ENCODE data around the gene RRP1B. TPM values are rescaled to one million over a fixed set of nuclear protein-coding genes. Genes with fewer than 3 reads are reported as not detected.

RRP1B gene
- total RNA-seq, 1 donor from 2014 or later, result 47.4 TPM

DNA sequence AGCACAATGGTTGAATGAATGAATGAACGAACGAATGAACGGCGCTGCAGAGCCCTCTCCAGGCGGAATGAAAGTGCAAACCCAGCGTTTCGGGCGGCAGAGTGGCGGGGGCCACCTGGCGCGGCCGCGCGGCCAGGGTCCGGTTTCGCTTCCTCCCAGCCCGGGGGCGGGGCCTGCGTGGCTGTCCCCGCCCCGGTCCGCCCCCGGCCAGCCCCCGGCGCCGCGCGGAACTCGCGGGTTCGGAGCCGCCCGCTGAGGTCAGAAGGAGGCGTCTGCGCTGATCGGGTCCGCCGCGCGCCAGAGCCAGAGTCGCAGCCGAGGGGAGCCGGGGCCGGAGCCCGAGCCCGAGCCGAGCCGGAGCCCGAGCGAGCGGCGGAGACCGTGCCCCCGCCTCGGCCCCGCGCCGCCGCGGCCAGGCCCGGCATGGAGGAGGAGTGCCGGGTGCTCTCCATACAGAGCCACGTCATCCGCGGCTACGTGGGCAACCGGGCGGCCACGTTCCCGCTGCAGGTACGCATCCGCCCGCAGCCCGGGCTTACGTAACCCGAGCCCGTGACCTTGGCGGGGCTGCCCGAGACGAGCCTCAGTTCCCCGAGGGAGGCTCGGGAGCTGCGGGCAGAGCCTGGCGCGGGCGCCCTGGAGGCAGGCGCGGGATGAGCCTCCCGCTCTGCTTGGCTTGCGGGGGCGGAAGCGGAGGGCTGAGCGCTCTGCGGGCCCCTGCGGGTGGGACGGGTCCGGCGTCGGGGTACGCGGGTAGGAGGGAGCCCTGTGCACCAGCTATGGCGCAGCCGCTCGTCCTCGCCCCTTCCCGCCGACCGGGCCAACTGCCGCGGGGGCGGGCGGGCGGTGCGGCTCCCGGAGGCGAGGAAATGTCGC is 59.8 kb downstream of the RRP1B start, which contains the start of gene PDXK:
TSS of gene PDXK (plus strand) at position 258 of the 876 bp plus-strand sequence. CDS start at position 424, 166 bp downstream.
- H3K36me3 ChIP-seq (ENCODE audit: control insufficient read depth, insufficient read depth, low read length), result peaks cover 2% of the 10 kb centered on the region
- H3K27me3 ChIP-seq (ENCODE audit: control insufficient read depth, insufficient read depth, low read length), result no peaks in the 10 kb centered on the region
- H3K4me3 ChIP-seq (ENCODE audit: low read depth, low read length), result peak within 1 kb of the TSS; percentile 95
- DNase-seq (ENCODE audit: low read depth), result no peak
- TF ChIP-seq, protein P1, sequence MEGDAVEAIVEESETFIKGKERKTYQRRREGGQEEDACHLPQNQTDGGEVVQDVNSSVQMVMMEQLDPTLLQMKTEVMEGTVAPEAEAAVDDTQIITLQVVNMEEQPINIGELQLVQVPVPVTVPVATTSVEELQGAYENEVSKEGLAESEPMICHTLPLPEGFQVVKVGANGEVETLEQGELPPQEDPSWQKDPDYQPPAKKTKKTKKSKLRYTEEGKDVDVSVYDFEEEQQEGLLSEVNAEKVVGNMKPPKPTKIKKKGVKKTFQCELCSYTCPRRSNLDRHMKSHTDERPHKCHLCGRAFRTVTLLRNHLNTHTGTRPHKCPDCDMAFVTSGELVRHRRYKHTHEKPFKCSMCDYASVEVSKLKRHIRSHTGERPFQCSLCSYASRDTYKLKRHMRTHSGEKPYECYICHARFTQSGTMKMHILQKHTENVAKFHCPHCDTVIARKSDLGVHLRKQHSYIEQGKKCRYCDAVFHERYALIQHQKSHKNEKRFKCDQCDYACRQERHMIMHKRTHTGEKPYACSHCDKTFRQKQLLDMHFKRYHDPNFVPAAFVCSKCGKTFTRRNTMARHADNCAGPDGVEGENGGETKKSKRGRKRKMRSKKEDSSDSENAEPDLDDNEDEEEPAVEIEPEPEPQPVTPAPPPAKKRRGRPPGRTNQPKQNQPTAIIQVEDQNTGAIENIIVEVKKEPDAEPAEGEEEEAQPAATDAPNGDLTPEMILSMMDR (IDR thresholded peaks at IDR 0.05; ENCODE audit: insufficient read depth, low read length, poor library complexity, severe bottlenecking), result peak; percentile 6

DNA sequence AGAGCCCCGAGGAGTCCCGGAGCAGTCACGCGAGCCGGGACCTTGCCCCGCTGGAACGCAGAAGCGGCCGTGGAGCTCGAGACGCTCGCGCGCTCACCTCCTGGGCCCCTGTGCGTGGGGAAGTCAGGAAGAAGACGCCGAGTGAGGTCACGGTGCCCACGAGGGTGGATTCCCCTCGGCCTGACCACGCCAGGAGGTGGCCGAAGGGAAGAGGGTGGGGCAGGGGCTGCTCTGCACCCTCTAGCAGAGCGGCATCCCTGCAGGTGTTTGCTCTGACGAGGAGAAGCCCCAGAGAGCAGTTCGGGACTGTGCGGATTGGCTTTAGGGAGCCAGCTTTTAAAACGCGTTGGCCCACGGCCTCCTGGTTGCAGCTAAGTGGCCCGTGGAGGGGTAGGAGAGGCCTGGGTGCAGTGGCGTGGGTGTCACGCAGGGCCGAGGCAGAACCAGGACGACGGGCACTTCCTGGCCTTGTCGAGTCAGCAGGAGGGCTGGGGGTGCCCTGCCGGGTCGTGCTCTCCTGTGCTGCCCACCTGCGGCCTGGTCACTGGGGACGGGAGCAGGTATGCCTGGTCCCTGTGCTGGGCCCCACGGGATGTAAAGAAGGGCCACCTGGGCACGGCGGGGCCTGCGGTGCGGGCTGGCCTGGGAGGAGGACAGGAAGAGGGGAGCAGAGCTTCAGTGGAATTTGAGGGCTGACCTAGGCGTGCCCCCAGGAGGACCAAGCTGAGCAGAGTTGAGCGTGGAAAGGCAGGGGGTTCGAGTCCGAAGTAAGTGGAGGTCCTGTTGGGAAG is 60.6 kb downstream of the RRP1B start:
- TF ChIP-seq, protein P1 (IDR thresholded peaks at IDR 0.05; ENCODE audit: insufficient read depth, low read length, poor library complexity, severe bottlenecking), result no peak
- no peak for DNase-seq (ENCODE audit: low read depth)

DNA sequence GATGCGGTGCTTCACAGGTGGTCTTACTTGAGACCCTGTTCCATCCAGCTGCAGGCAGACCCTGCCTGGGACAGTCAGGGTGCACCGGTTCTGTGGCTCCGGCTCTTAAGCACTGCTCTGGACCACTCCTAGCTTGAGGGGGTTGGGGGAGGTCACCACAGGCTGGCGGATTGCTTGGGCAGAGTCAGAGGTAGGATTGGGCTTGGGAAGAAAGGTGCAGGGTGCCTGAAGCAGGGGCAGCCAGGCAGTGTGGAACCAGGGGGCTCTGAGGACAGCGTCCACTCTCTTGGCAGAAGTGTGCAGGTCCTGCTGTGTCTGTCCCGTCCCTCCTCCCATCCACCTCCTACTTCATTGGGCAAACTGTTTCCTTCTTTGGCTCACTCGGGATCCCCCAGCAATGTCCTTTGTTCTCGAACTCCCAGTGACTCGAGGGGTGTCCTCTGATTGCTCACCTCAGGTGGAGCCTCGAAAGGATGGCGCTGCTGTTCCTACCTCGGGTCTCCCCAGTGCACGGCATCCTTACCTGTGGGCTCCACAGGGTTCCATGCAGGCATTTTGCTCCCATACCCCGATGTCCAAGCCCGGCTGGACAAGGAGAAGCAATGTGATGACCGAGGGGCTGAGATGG is 61.3 kb downstream of the RRP1B start:
- Histone ChIP-seq H3K27me3 (ENCODE audit: control insufficient read depth, insufficient read depth, low read length) (no peaks in the 10 kb centered on the region), H3K36me3 (ENCODE audit: control insufficient read depth, insufficient read depth, low read length) (peaks cover 2% of the 10 kb centered on the region), H3K4me3 (ENCODE audit: low read depth, low read length) (peak overlapping the region; percentile 95)
- TF ChIP-seq, protein P1 (IDR thresholded peaks at IDR 0.05; ENCODE audit: insufficient read depth, low read length, poor library complexity, severe bottlenecking), result no peak
- DNase-seq (ENCODE audit: low read depth), result no peak

More for the DNA sequence above, 60.6 kb downstream of the RRP1B start:
- H3K36me3 ChIP-seq (ENCODE audit: control insufficient read depth, insufficient read depth, low read length), result peaks cover 2% of the 10 kb centered on the region
- peak overlapping the region; percentile 95 for H3K4me3 ChIP-seq (ENCODE audit: low read depth, low read length)
- no peaks in the 10 kb centered on the region for H3K27me3 ChIP-seq (ENCODE audit: control insufficient read depth, insufficient read depth, low read length)

DNA sequence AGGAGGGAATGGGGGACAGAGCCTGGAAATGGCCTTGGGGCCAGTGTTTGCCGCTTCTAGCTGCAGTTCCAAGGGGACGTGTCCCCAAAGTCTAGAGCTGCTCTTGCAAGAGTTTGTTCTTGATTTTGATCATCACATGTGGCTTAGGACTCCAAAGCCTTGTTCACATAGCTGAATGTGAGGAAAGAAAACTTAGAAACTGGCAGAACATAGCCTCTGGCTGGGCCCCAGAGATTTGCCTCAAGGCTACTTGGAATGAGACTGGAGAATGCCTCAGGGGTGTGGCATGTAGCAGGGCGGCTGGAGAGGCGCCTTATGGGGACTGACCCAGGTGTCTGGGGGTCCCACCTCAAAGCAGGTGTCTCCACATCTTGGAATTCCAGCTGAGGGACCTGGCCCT is 61.8 kb downstream of the RRP1B start:
- peak overlapping the region; percentile 95 for H3K4me3 ChIP-seq (ENCODE audit: low read depth, low read length)
- no peak for DNase-seq (ENCODE audit: low read depth)
- no peaks in the 10 kb centered on the region for H3K27me3 ChIP-seq (ENCODE audit: control insufficient read depth, insufficient read depth, low read length)
- TF ChIP-seq, protein P1 (IDR thresholded peaks at IDR 0.05; ENCODE audit: insufficient read depth, low read length, poor library complexity, severe bottlenecking), result no peak
- peaks cover 2% of the 10 kb centered on the region for H3K36me3 ChIP-seq (ENCODE audit: control insufficient read depth, insufficient read depth, low read length)

DNA sequence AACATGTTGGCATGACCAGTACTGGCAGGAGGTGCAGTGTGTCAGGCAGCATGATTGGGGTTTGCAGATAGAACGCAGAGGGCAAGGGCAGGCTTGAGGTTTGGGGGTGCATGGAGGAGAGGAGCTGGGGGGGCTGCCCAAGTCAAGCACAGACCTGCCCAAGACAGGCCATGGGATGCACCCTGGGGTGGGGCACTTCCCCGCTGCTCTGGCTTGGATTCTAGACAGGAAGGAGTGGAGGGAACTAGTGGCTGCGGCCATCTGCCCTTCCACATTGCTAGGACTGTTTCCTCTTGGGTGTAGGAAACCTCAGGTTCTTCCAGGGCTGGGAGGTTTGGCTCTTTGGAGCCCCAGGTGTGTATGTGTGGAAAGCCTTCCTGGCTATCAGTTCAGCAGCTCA is 62.6 kb downstream of the RRP1B start:
- peak overlapping the region; percentile 5 for H3K4me3 ChIP-seq (ENCODE audit: low read depth, low read length)
- TF ChIP-seq, protein P1 (IDR thresholded peaks at IDR 0.05; ENCODE audit: insufficient read depth, low read length, poor library complexity, severe bottlenecking), result no peak

More for the DNA sequence above, 62.6 kb downstream of the RRP1B start:
- DNase-seq (ENCODE audit: low read depth), result no peak
- peaks cover 2% of the 10 kb centered on the region for H3K36me3 ChIP-seq (ENCODE audit: control insufficient read depth, insufficient read depth, low read length)
- no peaks in the 10 kb centered on the region for H3K27me3 ChIP-seq (ENCODE audit: control insufficient read depth, insufficient read depth, low read length)
